Testis (tissue), 2 donors: ENCODE measurements around the gene SELENOS.

Source experiments
- POLR2A ChIP-seq: fragments of 450-650 bp; IDR thresholded peaks from one replicate; pipeline ENCODE4 v1.6.1; 2017; ENCODE audit warnings: antibody characterized with exemption, mild to moderate bottlenecking, moderate library complexity
- TF ChIP-seq, protein P1 (sequence below), 3 experiments: fragments of 450-650 bp in 2 of 3; fragments of 200-600 bp in 1 of 3; sonication (generic) in 1 of 3; IDR thresholded peaks; one replicate each; pipeline ENCODE4 v1.5.1; 2016 to 2019; ENCODE audit warnings: antibody characterized with exemption in 3 of 3, mild to moderate bottlenecking in 2 of 3, moderate library complexity in 1 of 3

DNA sequence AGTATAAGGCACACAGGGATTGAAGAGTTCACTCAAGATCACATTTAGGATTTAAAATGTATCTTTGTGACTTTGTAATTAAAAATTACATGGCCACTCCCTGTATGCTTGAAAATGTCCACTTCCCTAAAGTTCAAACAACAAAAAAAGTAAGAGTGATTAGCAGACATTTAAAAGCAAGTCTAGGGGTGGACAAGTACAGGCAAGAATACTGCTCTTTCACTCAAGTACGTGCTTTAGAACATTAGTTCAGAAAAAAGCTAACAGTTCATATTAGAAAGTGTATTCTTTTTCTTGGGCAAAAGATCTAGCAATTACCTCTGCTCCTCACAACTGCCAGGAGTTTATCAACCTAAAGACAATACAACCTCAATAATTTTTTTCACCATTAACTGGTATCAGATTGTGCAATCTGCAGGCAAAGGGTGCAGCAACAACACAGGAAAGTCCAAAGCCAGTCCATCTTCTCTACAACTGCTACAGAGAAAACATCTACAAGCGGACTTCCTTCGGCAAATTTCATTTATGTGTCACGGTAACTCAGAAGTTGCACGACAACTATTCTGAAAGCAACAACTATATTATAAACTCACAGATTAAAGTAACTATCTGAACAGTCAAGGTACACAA, 43.5 kb downstream of the SELENOS start:
- TF ChIP-seq, protein P1, sequence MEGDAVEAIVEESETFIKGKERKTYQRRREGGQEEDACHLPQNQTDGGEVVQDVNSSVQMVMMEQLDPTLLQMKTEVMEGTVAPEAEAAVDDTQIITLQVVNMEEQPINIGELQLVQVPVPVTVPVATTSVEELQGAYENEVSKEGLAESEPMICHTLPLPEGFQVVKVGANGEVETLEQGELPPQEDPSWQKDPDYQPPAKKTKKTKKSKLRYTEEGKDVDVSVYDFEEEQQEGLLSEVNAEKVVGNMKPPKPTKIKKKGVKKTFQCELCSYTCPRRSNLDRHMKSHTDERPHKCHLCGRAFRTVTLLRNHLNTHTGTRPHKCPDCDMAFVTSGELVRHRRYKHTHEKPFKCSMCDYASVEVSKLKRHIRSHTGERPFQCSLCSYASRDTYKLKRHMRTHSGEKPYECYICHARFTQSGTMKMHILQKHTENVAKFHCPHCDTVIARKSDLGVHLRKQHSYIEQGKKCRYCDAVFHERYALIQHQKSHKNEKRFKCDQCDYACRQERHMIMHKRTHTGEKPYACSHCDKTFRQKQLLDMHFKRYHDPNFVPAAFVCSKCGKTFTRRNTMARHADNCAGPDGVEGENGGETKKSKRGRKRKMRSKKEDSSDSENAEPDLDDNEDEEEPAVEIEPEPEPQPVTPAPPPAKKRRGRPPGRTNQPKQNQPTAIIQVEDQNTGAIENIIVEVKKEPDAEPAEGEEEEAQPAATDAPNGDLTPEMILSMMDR (IDR thresholded peaks at IDR 0.05): no peak
- no peak for TF ChIP-seq POLR2A
